HG03439 (cell line): ENCODE measurements around the gene ACTR6.
"Not testable (repeated sequence)": the region's sequence is repeated elsewhere in the genome, so short reads cannot be mapped to it uniquely, and the experiment has no call there.

Source experiments
- ATAC-seq: cut with Tn5 transposase; IDR thresholded peaks from one replicate; pipeline ENCODE4 v1.9.1; 2021; ENCODE audit warnings: mild to moderate bottlenecking, moderate library complexity; ENCODE audit not compliant: unreplicated experiment

The ACTR6 gene

DNA sequence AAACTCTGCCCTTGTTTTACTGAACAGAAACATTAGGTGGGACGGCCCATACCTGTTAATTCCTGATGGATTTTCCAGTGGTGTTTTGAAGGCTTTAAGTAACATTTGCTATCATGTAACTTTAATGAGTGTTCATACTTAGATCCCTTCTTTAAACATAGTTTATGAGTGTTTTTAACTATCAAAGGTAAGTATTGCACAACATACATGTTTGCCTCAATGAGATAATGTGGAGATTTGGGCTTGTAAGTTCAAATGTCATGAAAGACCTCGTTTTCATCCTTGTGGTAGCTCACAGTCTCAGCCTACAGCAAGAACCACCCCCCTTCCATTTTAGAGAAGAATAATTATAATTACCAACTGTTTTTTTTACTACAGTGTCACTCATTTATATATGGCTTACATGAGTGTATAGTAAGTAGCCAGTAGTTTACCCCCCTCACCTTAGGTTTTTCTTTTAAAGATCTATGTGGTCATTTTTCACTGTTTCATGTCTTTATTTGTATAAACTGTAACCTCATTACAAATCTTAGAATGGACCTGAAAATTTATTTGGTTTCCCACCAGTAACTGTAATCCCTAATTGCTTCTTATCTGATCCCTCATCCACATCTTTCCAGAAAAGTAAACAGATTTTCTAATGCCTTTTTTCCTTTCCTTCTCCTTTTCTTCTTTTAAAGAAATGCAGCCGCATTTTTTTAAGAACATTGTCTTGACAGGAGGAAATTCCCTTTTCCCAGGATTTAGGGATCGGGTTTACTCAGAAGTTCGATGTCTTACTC, 18.9 kb downstream of the ACTR6 start:
- no peak for ATAC-seq

GRCh38 chr12:100221523-100221922, 20.9 kb downstream of the ACTR6 start:
- ATAC-seq, result no peak

- not testable (repeated sequence) for ATAC-seq
Measured at GRCh38 chr12:100222173-100222572, 21.6 kb downstream of the ACTR6 start.

DNA sequence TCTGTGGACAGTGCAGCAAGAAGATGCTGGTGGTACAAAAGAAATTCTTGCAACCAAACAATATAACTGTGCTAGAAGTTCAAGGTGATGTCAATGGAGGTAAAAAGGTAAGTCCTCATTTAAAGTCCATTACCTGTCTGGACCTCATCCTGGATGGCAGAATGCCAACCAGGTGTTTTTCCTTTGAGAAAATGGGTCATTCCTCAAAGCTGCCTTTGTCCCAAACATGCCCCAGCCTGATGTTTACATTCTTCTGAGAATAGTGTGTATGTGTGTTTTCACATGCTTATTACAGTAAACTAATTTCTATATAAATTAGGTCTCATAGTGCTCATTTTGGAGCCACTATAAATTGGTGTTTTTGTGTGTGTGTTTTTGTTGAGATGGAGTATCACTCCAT, 24.9 kb downstream of the ACTR6 start:
- no peak for ATAC-seq

- no peak for ATAC-seq
Measured at GRCh38 chr12:100229036-100229635, 28.5 kb downstream of the ACTR6 start.

DNA sequence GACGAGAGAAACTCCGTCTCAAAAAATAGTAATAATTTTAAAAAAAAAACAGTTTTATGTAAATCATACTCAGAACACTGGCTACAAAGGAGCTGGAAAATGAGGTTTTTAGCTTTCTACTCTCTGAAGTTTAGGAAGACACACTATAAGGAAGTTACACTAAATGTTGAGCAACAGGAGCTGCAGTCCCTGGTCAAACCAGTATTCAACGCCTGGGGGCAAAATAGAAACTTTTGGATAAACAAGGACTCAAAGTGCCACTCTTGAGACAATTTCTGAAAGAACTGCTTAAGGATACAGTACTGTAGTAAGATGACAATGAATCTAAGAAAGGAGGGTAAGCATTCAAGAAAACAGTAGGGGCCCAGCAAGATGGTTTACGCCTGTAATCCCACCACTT, 29.3 kb downstream of the ACTR6 start:
- no peak for ATAC-seq

GRCh38 chr12:100231873-100232272, 31.3 kb downstream of the ACTR6 start:
- not testable (repeated sequence) for ATAC-seq

DNA sequence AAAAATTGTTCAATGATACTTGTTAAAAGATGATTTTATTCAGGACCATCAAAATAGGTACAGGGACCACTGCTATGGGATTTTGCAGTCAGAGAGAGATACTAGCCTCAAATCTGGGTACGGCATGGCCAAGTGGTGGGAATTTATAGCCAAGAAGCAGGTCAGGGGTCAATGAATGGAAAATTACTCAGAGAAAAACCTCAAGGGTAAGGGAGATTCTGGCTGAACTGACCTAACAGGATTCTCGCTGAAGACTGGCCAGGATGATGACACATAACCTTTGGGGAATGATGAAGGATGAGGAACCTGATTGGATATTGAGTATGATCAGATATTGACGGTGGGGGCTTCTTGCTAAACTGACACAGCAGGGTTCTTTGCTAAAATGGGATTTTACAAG, 33.6 kb downstream of the ACTR6 start:
- ATAC-seq, result no peak

GRCh38 chr12:100234591-100235304, 34.1 kb downstream of the ACTR6 start:
- ATAC-seq, result no peak

- no peak for ATAC-seq
Measured at GRCh38 chr12:100238801-100239200, 38.2 kb downstream of the ACTR6 start.

- ATAC-seq, result no peak
Measured at GRCh38 chr12:100239589-100239988, 39.0 kb downstream of the ACTR6 start.

GRCh38 chr12:100243137-100243536, 42.5 kb downstream of the ACTR6 start:
- ATAC-seq, result no peak

DNA sequence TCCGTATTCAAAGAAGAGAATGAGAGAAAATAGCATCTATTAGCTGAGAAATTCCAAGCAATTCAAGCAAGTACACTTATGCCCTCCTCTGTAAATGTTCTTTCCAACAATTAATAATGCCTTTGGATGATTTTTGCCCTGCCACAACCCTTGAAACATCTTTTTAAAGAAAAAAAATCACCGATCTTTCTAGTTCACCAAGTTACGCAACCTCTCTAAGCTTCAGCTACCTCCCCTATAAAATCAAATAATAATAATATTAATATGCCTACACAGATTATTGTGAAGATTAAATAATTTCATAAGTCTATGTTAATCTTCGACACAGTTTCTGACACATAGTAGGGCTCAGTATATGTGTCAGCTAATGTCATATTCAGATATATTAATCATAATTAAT, 47.1 kb downstream of the ACTR6 start:
- no peak for ATAC-seq

DNA sequence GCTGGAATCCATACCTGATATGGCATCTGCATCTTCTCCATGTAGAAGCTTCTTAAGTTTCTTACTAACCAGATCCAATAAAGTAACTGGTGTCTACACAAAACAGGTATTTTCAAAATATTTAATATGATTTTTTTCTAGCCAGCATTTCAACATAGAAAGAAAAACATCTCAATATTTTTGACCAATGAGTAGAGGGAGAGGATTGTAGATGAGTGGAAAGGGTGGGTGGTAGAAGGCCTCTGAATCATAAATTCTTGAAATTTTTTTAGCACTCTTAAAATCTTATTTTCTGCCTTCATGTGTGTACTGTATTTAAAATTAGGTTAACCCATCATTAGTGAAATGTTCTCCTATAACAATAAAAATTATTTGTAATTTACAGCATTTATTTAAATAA, 48.3 kb downstream of the ACTR6 start:
- no peak for ATAC-seq

DNA sequence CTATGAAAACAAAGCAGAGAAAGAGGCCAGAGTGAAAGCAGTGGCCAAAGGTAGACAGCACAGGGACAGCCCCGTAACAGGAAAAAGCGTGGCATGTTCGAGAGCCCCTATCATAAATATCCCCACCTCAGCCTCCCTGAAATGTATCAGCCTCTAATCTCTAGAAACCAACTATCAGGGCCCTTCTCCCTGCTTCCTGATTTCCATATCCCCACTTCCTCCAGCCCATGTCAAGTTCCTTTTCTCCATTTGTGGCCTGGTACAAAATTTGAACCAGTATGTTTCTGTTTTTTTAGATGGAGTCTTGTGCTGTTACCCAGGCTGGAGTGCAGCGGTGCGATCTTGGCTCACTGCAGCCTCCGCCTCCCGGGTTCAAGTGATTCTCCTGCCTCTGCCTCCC, 49.3 kb downstream of the ACTR6 start:
- ATAC-seq, result no peak

DNA sequence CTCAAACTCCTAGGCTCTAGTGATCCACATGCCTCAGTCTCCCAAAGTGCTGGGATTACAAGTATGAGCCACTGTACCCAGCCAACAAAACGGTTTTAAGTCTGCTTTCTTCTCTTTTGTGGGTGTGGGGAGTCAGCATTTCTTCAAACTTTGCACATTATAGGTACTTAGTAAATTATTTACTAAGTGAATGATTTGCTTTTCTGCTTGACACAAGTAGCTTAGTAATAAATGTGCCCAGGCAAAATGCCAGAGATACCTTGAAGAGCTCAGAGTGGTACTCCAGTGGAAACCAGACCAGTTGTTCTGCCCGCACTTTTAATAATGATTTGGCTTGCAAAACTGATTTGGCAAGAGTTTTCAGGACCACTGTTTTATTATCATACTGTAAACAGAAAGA, 51.3 kb downstream of the ACTR6 start:
- ATAC-seq, result no peak

GRCh38 chr12:100253437-100253836, 52.8 kb downstream of the ACTR6 start:
- no peak for ATAC-seq

- no peak for ATAC-seq
Measured at GRCh38 chr12:100254876-100255275, 54.3 kb downstream of the ACTR6 start.

GRCh38 chr12:100258127-100258526, 57.5 kb downstream of the ACTR6 start:
- ATAC-seq, result no peak

- ATAC-seq, result no peak
Measured at GRCh38 chr12:100263131-100263530, 62.5 kb downstream of the ACTR6 start.

DNA sequence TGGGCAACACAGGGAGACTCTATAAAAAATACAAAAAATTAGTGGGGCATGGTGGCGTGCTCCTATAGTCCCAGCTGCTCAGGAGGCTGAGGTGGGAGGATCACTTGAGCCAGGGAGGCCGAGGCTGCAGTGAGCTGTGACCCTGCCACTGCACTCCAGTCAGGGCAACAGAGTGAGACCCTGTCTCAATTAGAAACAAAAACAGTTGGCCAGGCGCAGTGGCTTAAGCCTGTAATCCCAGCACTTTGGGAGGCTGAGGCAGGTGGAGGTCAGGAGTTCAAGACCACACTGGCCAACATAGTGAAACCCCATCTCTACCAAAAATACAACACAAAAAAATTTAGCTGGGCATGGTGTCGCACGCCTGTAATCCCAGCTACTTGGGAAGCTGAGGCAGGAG, 64.5 kb downstream of the ACTR6 start:
- not testable (repeated sequence) for ATAC-seq
